Measurements from ENCODE around the gene ELL.

Gene ELL

GRCh38 chr19:18521692-18522123, at the start of gene ELL:
Gene ELL (minus strand): TSS chr19:18522070. CDS start chr19:18522055, 15 bp downstream.
- no peak for TF ChIP-seq CTCF (conservative IDR thresholded peaks at IDR 0.05; ENCODE audit: low read depth)

GRCh38 chr19:18568367-18568766, 46.5 kb upstream of the ELL start:
- no peak for TF ChIP-seq CTCF (conservative IDR thresholded peaks at IDR 0.05; ENCODE audit: low read depth)
- CTCF ChIA-PET = interaction anchor here (0.6 kb wide), 1 partner anchor 296 kb away, joined by 4 read pairs; no protein-coding TSS in a partner anchor
- DNase-seq (ENCODE audit: low spot score) = no peak
- POLR2A ChIA-PET (ENCODE audit: low non-redundant PET) = interaction anchor here (0.6 to 0.7 kb wide), 2 partner anchors 187 to 418 kb away, joined by 3 to 9 read pairs; no protein-coding TSS in a partner anchor
- peak overlapping the region; percentile 94 for H3K27ac ChIP-seq

More at GRCh38 chr19:18521692-18522123, at the start of gene ELL:
- H3K27ac ChIP-seq = peak within 1 kb of the TSS; percentile 97
- no peak for DNase-seq (ENCODE audit: low spot score)
- CTCF ChIA-PET = interaction anchor here (0.9 to 2.9 kb wide), 3 partner anchors 13 to 71 kb away, joined by 4 to 10 read pairs (median 4); no protein-coding TSS in a partner anchor
- POLR2A ChIA-PET (ENCODE audit: low non-redundant PET) = interaction anchor here (0.5 kb wide), 1 partner anchor 68 kb away, joined by 4 read pairs; no protein-coding TSS in a partner anchor

- CTCF ChIA-PET = no interaction called here
- TF ChIP-seq CTCF (conservative IDR thresholded peaks at IDR 0.05; ENCODE audit: low read depth) = no peak
- POLR2A ChIA-PET (ENCODE audit: low non-redundant PET) = no interaction called here
- DNase-seq (ENCODE audit: low spot score) = no peak
- H3K27ac ChIP-seq = peak overlapping the region; percentile 19
Measured at GRCh38 chr19:18566953-18567352, 45.1 kb upstream of the ELL start.

GRCh38 chr19:18562086-18562485, 40.2 kb upstream of the ELL start:
- no peak for DNase-seq (ENCODE audit: low spot score)
- H3K27ac ChIP-seq = peak overlapping the region; percentile 50
- TF ChIP-seq CTCF (conservative IDR thresholded peaks at IDR 0.05; ENCODE audit: low read depth) = no peak
- POLR2A ChIA-PET (ENCODE audit: low non-redundant PET) = no interaction called here
- CTCF ChIA-PET = no interaction called here

- no peak for TF ChIP-seq CTCF (conservative IDR thresholded peaks at IDR 0.05; ENCODE audit: low read depth)
- H3K27ac ChIP-seq = peak overlapping the region; percentile 50
- ChIA-PET POLR2A (ENCODE audit: low non-redundant PET) (no interaction called here), CTCF (no interaction called here)
- no peak for DNase-seq (ENCODE audit: low spot score)
Measured at GRCh38 chr19:18559685-18560084, 37.8 kb upstream of the ELL start.

GRCh38 chr19:18558604-18559003, 36.7 kb upstream of the ELL start:
- CTCF ChIA-PET = interaction anchor here (0.6 to 1.2 kb wide), 6 partner anchors 11 to 97 kb away, joined by 3 to 5 read pairs (median 3); no protein-coding TSS in a partner anchor
- TF ChIP-seq CTCF (conservative IDR thresholded peaks at IDR 0.05; ENCODE audit: low read depth) = no peak
- POLR2A ChIA-PET (ENCODE audit: low non-redundant PET) = interaction anchor here (1.1 to 1.2 kb wide), 2 partner anchors 13 to 33 kb away, joined by 4 to 12 read pairs; partner anchors contain the start of gene UBA52
- H3K27ac ChIP-seq = peak overlapping the region; percentile 83
- no peak for DNase-seq (ENCODE audit: low spot score)

All from RWPE1 (cell line).